ENCODE measurements around the gene SFRP5.

SFRP5 gene

DNA sequence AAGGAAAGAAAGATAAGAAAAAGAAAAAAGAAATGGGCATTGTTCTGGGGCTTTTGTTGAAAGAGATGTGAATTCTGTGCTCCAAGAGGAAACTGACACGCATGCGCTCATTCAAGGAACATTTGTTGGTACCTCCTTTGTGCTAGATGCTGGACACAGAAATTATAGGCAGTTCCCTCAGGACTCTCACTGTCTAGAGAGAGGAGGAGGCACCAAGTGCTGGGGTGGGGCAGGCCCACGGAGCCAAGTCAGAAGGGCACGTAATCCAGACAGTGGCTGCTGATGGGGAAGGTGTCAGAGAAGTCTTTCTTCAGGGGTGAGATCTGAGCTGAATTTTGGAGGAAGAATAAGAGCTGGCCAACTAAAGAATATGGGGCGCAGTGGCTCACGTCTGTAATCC lies 37.8 kb downstream of the SFRP5 start:
- DNase-seq: no peak

DNA sequence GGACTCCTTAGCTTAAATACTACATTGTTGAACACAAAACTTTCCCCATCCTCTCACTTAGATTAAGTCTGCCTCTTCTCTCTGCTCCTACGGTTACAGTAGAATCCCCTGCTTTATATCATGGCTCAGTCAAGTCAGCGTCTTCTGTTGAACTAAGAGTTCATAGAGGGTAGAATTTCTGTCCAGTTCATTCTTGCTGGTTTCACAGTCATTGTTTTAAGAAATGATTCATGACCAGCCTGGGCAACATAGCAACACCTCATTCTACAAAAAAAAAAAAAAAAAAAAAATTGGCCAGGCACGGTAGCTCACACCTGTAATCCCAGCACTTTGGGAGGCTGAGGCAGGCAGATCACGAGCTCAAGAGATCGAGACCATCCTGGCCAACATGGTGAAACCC lies 38.5 kb downstream of the SFRP5 start:
- DNase-seq: no peak

DNA sequence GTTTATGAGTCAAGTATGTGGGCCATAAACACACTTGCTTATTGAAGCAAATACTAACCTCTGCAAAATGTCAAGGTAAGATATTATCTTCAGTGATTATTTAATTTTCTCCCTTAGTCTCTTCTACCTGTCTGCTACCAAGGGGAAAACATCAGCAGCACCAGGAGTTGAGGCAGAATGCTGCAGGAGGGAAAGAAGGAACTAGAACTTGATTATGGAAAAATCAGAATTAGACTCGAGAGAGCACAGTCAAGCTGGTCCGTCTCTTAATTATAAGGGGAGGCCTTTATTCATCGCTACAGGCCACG lies 39.8 kb downstream of the SFRP5 start:
- no peak for DNase-seq

DNA sequence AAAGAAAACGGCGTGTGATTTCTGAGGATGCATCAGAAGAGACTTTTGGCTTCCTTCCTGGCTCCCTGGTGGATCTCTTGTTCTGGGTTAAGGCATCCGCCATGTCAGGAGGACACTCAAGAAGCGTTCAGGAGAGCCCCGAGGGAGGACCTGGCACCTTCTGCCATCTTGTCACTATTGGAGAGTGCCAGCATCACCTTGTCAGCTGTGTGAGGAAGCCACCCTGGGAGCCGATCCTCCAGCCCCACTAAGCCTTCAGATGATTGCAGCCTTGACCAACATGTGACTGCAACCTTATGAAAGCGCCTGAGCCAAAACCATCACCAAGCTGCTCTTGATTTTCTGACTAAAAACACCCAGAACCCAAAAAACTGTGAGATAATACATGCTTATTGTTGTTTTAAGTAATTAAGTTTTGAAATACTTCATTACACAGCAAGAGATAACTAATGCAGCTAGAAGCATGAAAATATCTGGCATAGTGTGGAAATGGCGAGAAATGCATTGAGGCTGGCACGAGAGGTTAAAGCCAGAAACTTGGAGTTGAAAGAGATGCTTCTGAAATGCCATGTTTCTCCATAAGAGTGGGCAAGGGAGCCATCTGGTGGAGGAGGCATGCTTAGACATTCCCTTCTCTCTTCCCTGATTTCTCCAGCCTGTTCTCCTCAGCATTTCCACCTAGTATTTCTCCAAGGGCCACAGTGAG lies 40.3 kb downstream of the SFRP5 start:
- peak; percentile 59 to 68 for DNase-seq

DNA sequence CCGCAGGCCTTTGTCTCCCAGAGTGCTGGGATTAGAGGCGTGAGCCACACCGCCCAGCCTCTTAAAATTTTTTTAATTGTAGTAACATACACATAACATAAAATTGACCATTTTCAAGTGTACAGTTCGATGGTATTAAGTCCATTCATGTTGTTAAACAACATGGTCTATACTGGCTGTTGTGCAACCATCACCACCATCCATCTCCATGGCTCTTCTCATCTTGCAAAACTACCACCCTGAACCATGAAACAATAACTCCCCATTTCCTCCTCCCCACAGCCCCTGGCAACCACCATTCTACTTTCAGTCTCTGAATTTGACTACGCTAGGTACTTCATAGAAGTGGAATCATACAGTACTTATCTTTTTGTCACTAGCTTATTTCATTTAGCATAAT lies 42.8 kb downstream of the SFRP5 start:
- DNase-seq: no peak

DNA sequence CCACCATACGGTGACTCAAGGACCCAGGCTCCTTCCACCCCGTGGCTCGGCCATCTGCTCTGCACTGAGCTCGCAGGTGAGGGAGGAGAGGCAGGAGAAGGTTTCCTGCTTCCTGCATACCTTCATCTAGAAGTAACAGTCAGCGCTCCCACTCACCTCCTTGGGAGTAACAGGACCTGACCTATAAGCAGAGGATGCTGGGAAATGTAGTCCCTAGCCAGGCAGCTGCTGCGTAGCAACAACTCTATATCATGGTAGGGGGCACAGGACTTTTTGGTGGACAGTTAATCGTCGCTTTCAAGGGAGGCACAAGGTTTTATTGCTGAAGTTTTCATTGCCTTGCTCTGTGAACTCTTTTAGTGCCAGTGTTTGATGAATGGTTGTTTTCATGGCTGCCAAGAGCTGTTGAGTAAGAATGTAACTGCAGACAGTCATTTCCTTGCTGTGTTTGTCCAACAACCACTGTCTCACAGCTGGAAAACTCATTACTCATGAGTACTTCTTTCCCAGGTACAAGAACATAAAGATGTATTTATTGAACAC lies 45.1 kb downstream of the SFRP5 start:
- no peak for DNase-seq

DNA sequence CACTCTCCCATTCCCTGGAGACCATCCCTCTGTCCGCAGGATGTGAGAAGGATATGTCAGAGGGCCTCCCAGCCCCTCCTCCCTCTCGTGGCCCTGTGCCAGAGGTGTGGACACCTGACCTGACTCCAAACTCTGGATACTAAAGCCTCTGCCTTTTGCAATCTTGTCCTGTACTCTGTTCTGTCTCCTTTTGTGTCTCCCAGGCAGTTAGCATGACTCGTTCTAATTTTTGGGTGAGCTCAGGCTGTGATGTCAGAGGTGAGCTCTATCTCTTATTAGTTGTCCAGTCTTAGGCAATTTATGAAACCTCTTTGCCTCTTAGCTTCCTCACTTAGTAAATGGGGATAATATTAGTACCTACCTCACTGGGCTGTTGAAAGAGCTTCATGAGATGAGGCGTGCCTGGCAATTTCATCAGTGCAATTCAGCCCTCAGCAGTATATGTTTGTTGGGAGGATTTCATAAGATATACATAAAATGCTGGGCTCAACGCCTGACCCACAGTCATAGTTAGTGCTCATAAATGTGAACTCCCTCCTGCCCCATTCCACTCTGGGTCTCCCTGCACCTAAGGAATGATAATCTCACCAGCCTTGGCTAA lies 47.4 kb downstream of the SFRP5 start:
- DNase-seq: no peak

DNA sequence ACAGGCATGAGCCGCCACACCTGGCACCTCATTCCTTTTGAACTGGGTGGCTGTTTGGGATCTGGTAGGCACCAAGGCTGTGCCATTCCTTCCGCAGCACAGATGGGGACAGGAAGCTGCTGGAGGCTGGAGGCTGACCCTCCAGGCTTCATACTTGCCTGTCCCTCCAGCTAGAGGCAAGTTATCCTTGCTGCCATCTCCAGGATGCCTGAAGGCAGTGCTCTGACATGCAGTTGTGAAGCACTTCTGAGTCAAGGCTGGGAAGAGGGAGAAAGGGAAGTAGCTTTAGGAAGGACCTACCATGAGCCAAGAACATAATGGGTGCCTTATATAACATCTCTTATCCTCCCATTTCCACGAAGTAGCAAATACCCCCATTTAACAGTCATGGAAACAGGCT lies 48.8 kb downstream of the SFRP5 start:
- DNase-seq: no peak

DNA sequence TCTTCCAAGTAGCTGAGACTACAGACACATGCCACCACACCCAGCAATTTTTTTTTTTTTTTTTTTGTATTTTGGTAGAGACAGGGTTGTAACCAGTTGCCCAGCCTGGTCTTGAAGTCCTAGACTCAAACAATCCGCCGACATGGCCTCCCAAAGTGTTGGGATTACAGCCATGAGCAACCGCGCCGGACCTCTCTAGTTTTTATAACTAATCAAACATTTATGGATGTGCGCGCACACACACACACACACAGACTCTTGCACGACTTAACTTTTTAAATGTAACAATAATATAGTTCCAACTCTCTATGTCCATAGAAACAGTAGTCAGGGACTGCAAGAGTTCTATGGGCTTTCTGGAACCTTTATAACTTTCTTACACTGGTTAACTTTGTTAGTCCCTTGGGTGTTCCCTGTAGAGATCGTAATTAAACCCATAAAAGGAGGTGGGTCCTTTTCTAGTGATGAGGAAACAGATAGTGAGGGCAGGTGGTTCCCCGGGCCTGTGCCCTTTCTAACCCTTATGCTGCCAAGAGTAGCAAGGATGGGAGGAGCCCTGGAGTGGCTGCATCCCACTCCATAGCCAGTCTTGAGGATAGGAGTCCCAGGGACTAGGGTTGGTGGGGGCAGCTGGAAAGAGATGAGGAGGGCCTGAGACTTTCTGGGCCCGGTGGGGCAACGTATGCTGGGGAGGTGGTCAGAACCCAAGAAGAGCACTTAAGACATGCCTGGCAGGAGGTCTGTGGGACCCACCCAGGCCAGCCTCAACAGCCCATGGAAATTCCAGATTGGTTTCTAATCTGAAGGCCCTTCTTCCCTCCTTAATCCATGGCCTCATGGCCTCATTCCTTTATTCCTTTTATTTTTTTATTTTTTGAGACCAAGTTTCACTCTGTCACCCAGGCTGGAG lies 49.7 kb downstream of the SFRP5 start:
- no peak for DNase-seq

DNA sequence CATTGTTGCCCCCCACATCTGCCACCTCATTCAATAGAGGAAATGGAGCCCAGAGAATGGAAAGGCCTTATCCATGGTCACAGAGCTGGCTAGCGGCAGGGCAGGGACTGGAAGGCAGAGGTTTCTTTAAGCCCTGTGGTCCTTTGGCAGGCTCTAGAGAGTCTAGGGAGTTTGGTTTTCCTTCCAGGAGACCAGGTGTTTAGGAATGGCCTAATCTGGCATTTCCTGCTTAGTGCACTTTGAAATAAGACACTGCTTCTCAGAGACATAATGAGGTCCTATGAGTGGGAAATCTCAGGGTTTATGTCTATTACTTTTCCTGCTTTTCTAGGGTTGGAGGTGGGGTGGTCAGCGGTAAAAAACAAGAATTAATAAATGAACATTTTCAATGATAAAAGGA lies 52.2 kb downstream of the SFRP5 start:
- DNase-seq: no peak

DNA sequence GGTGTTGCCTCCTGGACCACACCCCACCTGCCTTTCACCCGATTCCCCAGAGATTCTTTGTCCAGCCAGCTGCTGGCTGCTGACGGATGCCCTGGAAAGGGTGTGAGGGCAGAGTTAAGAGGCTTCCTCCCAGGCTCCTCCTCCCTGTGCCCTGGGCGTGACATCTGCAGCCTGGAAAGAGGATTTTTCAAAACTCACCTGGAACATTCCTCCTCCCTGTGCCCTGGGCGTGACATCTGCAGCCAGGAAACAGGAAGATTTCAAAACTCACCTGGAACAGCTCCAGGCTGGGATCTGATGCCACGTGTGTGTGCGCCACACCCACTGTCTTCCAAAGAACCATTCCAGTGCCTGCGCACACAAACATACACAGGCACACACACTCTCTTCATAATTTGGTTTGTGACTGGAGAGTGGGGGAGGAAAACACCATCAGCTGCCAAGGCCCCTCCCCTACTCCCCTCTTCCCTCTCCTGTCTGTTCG lies 53.1 kb downstream of the SFRP5 start:
- no peak for DNase-seq

DNA sequence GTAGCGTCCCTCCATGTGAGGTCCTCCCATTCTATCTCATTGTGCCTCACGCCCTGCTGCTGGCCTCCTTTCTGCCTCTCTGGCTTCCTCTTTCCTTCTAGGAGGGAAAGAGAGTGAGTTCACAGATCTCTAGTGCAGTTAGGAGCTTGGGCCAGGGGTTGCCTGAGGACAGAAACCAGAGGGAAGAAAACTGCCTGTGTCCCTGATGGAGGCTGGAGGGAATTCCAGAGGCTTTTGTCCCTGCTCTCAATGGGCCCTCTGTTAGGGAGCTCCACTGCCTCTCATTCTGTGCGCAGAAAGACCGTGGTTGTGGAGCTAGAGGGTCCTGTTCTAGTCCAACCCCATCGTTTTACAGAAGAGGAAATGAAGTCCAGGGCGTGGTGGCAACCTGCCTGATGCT lies 53.6 kb downstream of the SFRP5 start:
- DNase-seq: no peak

DNA sequence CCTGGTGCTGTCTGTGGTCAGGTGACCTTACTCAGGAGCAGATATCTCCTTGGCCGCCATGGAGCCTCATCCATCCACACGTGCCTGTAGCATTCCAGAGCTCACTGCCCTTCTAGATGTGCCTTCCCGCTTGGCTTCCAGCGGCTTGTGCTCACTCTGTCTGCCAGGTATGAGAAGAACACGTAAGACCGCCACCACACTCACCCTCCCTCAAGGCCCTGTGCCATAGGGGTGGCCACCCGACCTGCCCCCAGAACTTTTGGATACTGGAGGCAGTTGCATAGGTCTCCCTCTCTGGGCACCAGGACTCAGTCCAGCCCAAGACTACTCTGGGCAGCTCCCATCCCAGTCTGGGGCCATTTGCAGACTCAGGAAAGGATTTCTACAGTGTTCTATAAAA lies 54.2 kb downstream of the SFRP5 start:
- DNase-seq: no peak

All from activated CD4-positive, alpha-beta T cell treated with anti-CD3 and anti-CD28 coated beads, Interleukin-2, amount 50 U/mL, for 48 hours (primary cell).